Right cardiac atrium (tissue), 5 donors: ENCODE results near the gene IGSF6. TPM values are rescaled to one million over a fixed set of nuclear protein-coding genes. Genes with fewer than 3 reads are reported as not detected.
A peak's percentile ranks its signal among the peaks of the same experiment; 100 is the strongest.
"Not testable (repeated sequence)": the region's sequence is repeated elsewhere in the genome, so short reads cannot be mapped to it uniquely, and the experiment has no call there.

Experiments
- ATAC-seq, 2 donors: fragments of 200-7000 bp; cut with Tn5 transposase; one replicate each; pipeline versions ENCODE4 v1.8.0 to v1.9.1; 2020; ENCODE audit warnings: moderate library complexity in 2 of 2, mild to moderate bottlenecking in 1 of 2
- DNase-seq, 3 donors: peaks; one replicate each; pipeline ENCODE4 v3.0.0-alpha.2; 2020
- H3K27ac ChIP-seq: one replicate; pipeline ENCODE4 v1.5.1; 2013; ENCODE audit warnings: mild to moderate bottlenecking, low read length, control low read depth, moderate library complexity
- H3K27me3 ChIP-seq: one replicate; pipeline ENCODE4 v1.6.1; 2013; ENCODE audit not compliant: control insufficient read depth, insufficient read depth
- H3K4me1 ChIP-seq: one replicate; pipeline ENCODE4 v1.6.1; 2013; ENCODE audit warnings: low read length; ENCODE audit not compliant: control insufficient read depth, insufficient read depth
- H3K4me3 ChIP-seq: one replicate; pipeline ENCODE4 v1.5.1; 2013; ENCODE audit warnings: low read length, control low read depth
- H3K9me3 ChIP-seq: one replicate; pipeline ENCODE4 v1.6.1; 2013; ENCODE audit warnings: low read length; ENCODE audit not compliant: control insufficient read depth
- WGBS: extraction: QIAGEN DNeasy Blood & Tissue Kit; methylation state at CpG from one replicate; pipeline ENCODE4 v1.1.7; 2013; 5-methylcytosine and 5-hydroxymethylcytosine counted together
- intact Hi-C, 4 donors: fragments of 100-400 bp; cut with DNase I; formaldehyde crosslinking; loops; one replicate each; pipeline versions ENCODE4 v1.11.0 to v1.14.0; 2022 to 2023
- polyA plus RNA-seq: library from polyadenylated mRNA; stranded (reverse); fragments of 200-250 nt; gene quantifications from one replicate; pipeline ENCODE4 v1.2.3, GENCODE V29; 2013
- total RNA-seq, 4 donors: library from RNA; stranded (reverse); fragmentation: NEBNext Ultra II Directional; extraction: Animal tissue kit (Norgen Biotek cat#: 25700); gene quantifications; one replicate each; pipeline ENCODE4 v1.2.1, GENCODE V29; 2021
- donor health status: healthy with polysubstance abuse.
- donor health status: DM: no; HTN: yes; CAD: no.
- donor health status: DM: no; HTN: no; CAD: no.
- donor health status: DM: no; HTN: yes; CAD: no; lungs with severe emphysema.
- donor health status: DM: yes; HTN: yes; CAD: no.

The IGSF6 gene
- total and polyA plus RNA-seq, 5 donors = 0.88 to 4.3 (median 1.6) TPM

DNA sequence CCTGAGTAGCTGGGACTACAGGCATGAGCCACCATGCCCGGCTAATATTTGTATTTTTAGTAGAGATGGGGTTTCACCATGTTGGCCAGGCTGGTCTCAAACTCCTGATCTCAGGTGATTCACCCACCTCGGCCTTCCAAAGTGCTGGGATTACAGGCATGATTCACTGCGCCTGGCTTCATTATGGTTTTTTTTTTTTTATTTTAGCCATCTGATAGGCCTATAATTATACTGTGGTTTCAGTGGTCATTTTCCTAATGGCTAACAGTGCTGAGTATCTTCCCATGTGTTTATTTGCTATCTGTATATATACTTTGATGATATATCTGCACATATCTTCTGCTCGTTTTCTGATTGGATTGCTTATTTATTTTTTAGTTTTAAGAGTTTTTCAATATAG, 22.0 kb upstream of the IGSF6 start:
- intact Hi-C loops, H3K27me3 ChIP-seq, H3K9me3 ChIP-seq, ATAC-seq, H3K4me1 ChIP-seq, H3K4me3 ChIP-seq, DNase-seq, H3K27ac ChIP-seq: not testable (repeated sequence)
- WGBS = 87% methylated on average over 4 of the region's 4 CpGs

DNA sequence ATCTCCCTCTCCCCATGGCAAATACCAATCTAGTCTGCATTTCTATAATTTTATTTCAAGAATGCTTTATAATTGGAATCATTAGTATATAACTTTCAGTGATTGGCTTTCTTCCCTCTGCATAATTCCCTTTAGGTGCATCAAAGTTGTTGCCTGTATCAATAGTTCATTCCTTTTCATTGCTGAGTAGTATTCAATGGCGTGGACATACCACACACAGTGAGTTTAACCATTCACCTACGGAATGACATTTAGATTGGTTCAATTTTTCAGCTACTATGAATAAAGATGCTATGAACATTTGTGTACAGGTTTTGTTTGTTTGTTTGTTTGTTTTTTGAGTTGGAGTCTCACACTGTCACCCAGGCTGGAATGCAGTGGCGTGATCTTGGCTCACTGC, 21.1 kb upstream of the IGSF6 start:
- DNase-seq (no peak), ATAC-seq (no peak)
- H3K4me1 ChIP-seq = no peaks in the 10 kb centered on the region
- H3K27ac ChIP-seq = no peak overlapping the region
- no peaks in the 10 kb centered on the region for H3K9me3 ChIP-seq
- intact Hi-C loops = no loop called here
- no peak overlapping the region for H3K4me3 ChIP-seq
- WGBS = 81% methylated on average over 3 of the region's 3 CpGs
- H3K27me3 ChIP-seq = no peaks in the 10 kb centered on the region

DNA sequence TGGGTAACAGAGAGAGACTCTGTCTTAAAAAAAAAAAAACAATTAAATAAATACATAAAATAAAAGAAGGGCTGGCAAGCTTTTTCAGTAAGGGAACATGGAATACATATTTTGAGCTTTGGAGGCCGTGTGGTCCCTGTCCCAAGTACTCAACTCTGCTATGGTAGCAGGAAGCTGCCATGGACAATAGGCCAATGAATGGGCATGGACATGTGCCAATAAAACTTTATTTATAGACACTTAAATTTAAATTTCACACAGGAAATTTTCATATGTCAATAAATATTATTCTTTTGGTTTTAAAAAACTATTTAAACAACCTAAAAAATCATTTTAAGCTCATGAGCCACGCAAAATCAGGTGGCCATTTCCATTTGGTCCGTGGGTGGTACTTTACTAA, 15.2 kb upstream of the IGSF6 start:
- Histone ChIP-seq H3K4me3 (no peak overlapping the region), H3K27me3 (no peaks in the 10 kb centered on the region), H3K4me1 (no peaks in the 10 kb centered on the region), H3K27ac (no peak overlapping the region), H3K9me3 (no peaks in the 10 kb centered on the region)
- intact Hi-C loops = no loop called here
- no peak for DNase-seq
- no peak for ATAC-seq
- 78% methylated on average over 3 of the region's 3 CpGs for WGBS

DNA sequence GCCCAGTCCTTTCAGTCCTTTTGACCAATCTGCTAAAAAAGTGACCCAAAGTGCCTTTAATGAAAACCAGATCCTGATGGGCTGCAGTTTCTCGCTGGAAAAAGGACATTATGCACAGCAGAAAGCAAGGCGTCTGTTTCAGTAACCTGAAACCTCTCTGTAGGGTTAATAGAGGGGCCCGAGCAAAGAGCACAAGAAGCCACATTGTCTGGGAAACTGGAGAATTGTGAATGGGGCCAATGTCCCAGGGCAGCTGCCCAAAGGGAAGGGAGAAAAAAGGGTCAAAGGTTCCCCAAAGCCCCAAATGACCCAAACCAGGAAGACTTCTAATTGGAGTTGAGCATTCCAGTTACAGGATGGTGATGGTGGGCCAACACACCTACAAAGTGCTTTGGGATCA, 14.4 kb upstream of the IGSF6 start:
- 37% methylated on average over 3 of the region's 3 CpGs for WGBS
- no peak overlapping the region for H3K27ac ChIP-seq
- intact Hi-C loops = no loop called here
- no peak overlapping the region for H3K4me3 ChIP-seq
- DNase-seq (no peak), ATAC-seq (no peak)
- no peaks in the 10 kb centered on the region for H3K27me3 ChIP-seq
- no peaks in the 10 kb centered on the region for H3K9me3 ChIP-seq
- no peaks in the 10 kb centered on the region for H3K4me1 ChIP-seq

DNA sequence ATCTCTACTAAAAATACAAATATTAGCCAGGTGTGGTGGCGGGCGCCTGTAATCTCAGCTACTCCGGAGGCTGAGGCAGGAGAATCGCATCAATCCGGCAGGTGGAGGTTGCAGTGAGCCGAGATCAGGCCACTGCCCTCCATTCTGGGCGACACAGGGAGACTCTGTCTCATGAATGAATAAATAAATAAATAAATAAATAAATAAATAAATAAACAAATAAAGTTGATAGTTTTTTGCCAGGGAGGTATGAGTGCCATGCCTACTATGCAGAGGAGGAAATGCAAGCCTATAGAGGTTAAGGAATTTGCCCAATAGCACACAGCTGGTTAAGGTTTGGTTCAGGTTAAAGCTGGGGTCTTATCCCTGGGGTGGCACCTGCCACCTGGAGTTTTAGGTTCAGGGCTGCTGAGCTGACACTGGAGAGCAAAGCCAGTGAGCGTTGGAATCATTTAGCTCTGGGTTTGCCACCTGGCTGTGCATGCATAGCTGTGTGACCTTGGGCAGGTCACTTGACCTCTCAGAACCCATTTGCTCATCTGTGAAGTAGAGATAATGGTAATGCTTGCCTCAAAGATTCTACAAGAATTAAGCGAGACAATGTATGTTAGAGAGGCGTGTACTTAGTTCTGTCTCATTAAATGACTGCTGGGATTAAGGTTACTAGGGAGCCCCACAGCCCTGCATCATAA, 12.5 kb upstream of the IGSF6 start:
- Histone ChIP-seq H3K4me1 (no peaks in the 10 kb centered on the region), H3K4me3 (no peak overlapping the region), H3K9me3 (no peaks in the 10 kb centered on the region), H3K27me3 (no peaks in the 10 kb centered on the region), H3K27ac (no peak overlapping the region)
- ATAC-seq (no peak), DNase-seq (no peak)
- intact Hi-C loops = no loop called here
- 94% methylated on average over 10 of the region's 10 CpGs for WGBS

DNA sequence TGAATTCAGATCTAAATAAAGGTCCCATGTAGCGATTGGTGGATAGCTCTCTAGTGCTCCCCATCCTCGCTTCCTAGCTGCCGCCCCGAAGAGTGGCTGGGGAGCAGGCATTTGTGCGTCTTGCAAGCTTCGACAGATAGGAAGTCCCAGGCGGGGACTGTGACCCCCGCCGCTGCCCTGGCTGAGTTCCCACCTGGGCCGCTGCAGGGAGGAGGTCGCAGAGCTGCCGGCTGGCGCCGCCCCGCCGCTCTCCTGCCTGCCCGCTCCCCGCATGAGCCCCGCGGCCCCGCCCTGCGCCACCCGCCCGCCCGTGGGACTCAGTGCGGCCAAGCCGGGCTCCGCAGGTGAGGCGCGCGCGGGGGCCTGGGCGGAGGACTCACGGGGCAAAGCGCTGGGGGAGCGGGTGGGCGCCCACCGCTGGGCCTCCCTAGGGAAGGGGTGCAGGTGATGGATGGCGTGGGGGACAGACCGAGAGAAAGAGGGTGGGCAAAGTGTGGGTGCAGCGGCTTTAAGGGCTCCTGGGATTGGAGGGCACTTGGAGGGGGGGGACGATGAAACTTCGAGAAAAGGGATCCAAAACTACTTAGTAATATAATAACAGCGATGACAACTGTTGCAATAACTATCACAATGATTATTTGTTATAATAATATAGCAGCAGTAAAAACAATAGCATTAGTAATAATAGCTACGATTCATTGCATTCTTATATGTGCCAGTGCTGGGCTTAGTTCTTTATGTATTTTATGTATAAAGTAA, 11.7 kb upstream of the IGSF6 start, which contains the start of gene OTOA:
Gene OTOA, plus strand, starts transcription at position 80 of the 759 bp plus-strand sequence. CDS start 14,547 bp downstream, outside the sequence.
- intact Hi-C loops = no loop called here
- no peak within 1 kb of the TSS for H3K27ac ChIP-seq
- ATAC-seq (peak; percentile 38 to 69), DNase-seq (peak; percentile 17 to 65 (median 57))
- H3K4me1 ChIP-seq = no peaks in the 10 kb centered on the region
- 10% methylated on average over 45 of the region's 45 CpGs for WGBS
- H3K27me3 ChIP-seq = no peaks in the 10 kb centered on the region
- peak within 1 kb of the TSS; percentile 20 for H3K4me3 ChIP-seq
- H3K9me3 ChIP-seq = no peaks in the 10 kb centered on the region

DNA sequence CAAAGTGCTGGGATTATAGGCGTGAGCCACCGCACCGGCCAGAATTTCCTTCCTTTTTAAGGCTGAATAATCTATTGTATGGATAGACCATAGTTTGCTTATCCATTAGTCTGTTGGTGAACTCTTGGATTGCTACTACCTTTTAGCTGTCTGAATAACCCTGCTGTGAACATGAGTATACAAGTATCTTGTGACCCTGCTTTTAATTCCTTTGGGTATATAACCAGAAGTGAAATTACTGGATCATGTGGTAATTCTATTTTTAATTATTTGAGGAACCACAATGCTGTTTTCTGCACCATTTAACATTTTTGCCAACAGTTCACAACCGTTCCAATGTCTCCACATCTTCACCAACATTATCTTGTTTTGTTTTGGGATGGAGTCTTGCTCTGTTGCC, 6.7 kb upstream of the IGSF6 start:
- intact Hi-C loops = loop anchor here in 2 of 4 donors (5.0 to 10.0 kb wide), 2 partner anchors 48 to 56 kb away; no protein-coding TSS in a partner anchor
- H3K4me3 ChIP-seq = no peak overlapping the region
- ATAC-seq = no peak
- 88% methylated on average over 4 of the region's 4 CpGs for WGBS
- no peaks in the 10 kb centered on the region for H3K9me3 ChIP-seq
- DNase-seq = no peak
- no peaks in the 10 kb centered on the region for H3K27me3 ChIP-seq
- no peak overlapping the region for H3K27ac ChIP-seq
- no peaks in the 10 kb centered on the region for H3K4me1 ChIP-seq

DNA sequence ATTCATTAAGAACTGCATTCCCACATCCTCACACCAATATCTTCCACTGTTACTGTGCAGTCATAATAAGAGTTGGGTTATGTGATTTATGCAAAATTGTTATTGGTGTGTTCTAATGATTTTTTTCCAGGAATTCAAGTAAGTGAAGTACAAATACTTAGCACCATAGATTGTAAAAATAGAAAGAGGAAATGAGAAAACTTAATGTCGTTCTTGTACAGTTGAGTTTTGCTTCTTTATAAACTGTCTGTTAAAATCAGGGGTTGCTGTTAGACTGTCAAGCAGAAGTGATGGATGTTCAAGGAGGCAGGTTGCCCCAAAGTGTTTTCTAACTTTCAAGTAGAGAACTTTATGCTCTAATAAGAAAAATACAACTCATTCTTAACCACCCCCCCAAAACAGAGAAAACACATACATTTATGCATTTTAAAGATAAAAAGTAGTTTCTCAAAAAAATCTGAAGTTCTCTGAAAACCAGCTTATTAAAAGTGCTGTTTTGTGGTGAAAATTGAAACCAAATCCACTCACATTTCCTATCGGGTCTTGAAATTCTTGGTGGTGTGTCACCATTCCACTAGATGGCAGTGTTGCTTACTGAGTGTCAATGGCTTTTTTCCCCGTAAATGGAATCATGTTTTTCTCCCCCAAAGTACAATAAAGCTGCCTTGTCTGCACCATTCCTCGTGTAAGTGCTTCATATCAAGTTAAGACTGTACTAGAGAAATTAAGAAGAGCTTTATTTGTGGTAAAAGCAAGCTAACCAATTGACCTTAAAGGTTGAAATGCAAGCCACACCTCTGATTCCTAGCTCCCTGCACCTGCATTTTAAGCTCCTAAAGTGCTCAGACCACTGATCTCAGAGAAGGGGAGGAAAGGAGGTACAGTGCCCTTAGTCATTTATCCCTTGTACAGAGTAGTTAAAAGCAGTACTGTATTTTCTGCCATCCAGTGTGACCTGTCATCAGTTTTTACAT, 4.7 kb upstream of the IGSF6 start:
- DNase-seq (no peak), ATAC-seq (no peak)
- WGBS = 12% methylated on average over 4 of the region's 4 CpGs
- Histone ChIP-seq H3K27me3 (no peaks in the 10 kb centered on the region), H3K27ac (no peak overlapping the region), H3K4me3 (no peak overlapping the region), H3K9me3 (no peaks in the 10 kb centered on the region), H3K4me1 (no peaks in the 10 kb centered on the region)
- intact Hi-C loops = loop anchor here in 3 of 4 donors (2.0 to 10.0 kb wide), 3 partner anchors 50 to 58 kb away; no protein-coding TSS in a partner anchor

DNA sequence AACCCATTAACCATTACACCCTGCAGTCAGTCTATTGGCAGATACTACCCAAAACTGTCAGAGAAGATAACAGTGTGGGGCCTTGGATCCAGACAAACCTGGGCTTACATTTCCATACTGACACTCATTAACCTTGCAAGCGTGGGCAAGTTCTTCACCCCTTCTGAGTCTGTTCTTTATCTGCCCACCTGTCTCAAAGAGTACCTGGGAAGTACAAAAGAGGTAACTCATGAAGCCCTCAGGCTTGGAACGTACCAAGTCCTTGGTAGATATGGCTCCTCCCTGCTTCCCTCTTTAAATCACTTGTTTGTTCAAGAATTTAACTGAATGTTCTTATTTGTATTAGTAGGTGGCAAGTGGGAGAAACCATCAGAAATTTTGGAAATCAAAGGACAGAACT, 2.5 kb upstream of the IGSF6 start:
- DNase-seq (no peak), ATAC-seq (no peak)
- Histone ChIP-seq H3K9me3 (no peaks in the 10 kb centered on the region), H3K27me3 (no peaks in the 10 kb centered on the region), H3K4me3 (no peak overlapping the region), H3K27ac (no peak overlapping the region), H3K4me1 (no peaks in the 10 kb centered on the region)
- intact Hi-C loops = loop anchor here in 2 of 4 donors (5.0 to 10.0 kb wide), 2 partner anchors 52 to 60 kb away; no protein-coding TSS in a partner anchor
- 88% methylated on average over 2 of the region's 2 CpGs for WGBS

DNA sequence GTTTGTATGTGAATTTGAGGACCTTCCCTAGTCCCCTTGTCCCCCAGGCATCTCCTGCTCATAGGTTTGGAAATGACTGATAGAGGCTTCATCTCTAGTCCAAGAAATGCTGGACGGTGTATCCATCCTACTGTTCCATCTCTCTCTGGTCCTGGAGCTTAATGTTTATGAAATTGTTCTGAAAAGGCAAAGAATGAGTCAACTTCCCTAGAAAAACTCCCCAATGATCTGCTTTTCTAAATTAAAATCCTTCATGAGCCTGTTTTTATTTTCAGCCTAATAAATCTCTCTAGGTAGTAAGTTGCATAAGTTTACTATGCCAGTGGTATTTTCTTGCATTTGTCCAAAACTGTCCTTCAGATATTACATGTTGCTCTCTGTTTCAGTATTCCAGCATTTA, 2.1 kb upstream of the IGSF6 start:
- no peak overlapping the region for H3K4me3 ChIP-seq
- H3K27ac ChIP-seq = no peak overlapping the region
- no peaks in the 10 kb centered on the region for H3K27me3 ChIP-seq
- DNase-seq (no peak), ATAC-seq (no peak)
- no peaks in the 10 kb centered on the region for H3K4me1 ChIP-seq
- no peaks in the 10 kb centered on the region for H3K9me3 ChIP-seq
- WGBS = 86% methylated on average over 1 of the region's 1 CpG
- intact Hi-C loops = loop anchor here in 1 of 4 donors (10.0 kb wide), 1 partner anchor 60 kb away; no protein-coding TSS in a partner anchor
